Brain microvascular endothelial cell (primary cell): ENCODE measurements around the gene HHAT.

Experiments
- DNase-seq: peaks from one replicate; pipeline ENCODE4 v3.0.0-alpha.2; 2020
- H3K27ac ChIP-seq: fragments of 250-450 bp; sonication (Bioruptor Pico); 2 replicates; pipeline ENCODE4 v1.5.1; 2020; ENCODE audit warnings: mild to moderate bottlenecking, moderate library complexity
- H3K27me3 ChIP-seq: fragments of 250-450 bp; sonication (Bioruptor Pico); replicated peaks from 2 replicates; pipeline ENCODE4 v1.5.1; 2020; ENCODE audit warnings: mild to moderate bottlenecking
- H3K36me3 ChIP-seq: fragments of 250-450 bp; sonication (Bioruptor Pico); replicated peaks from 2 replicates; pipeline ENCODE4 v1.5.1; 2020; ENCODE audit warnings: mild to moderate bottlenecking
- H3K4me3 ChIP-seq: 2 replicates; pipeline ENCODE4 v1.5.1; 2011; ENCODE audit warnings: low read depth, mild to moderate bottlenecking, control low read depth, low read length, moderate library complexity
- CTCF ChIP-seq: IDR thresholded peaks from 2 replicates; pipeline ENCODE4 v1.5.1; 2011; ENCODE audit warnings: low read depth, mild to moderate bottlenecking, moderate library complexity, low read length, control low read depth, inconsistent platforms; ENCODE audit errors: missing control alignments
- in situ Hi-C: cut with HindIII; loops from 2 replicates; pipeline ENCODE4 v1.10.0; 2017; ENCODE audit warnings: low sequenced_read_pairs, low pct_ligation_motif_present

Gene HHAT

DNA sequence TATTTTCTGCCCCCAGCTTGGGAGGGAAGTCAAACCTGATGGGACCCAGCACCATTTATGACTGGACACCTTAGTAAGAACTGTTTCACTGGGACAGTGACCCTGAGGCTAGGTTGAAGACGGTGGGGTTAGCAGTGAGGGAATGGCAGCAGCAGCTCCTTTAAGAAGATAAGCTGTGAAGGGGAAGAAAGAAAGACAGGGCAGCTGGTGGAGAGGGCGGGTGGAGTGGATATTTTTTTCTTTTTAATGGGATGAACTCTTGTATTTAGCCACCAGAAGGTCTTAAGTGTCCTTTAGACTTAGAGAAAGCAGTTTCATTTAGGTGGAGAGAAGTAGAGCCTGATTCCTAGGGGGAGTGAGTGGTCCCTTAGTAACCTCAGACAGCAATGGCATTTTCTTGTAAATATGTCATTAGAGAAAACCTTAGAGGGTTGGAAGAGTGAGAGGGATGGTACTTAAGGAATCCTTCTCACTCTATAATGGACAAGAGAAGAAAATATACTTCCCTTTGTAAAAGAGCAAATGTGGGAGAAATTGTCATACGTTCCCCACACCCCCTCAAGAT is 187.5 kb downstream of the HHAT start:
- no peak for TF ChIP-seq CTCF
- Histone ChIP-seq H3K4me3 (no peak overlapping the region), H3K27ac (no peak overlapping the region), H3K27me3 (no peaks in the 10 kb centered on the region), H3K36me3 (no peaks in the 10 kb centered on the region)
- in situ Hi-C loops: no loop called here
- no peak for DNase-seq

- Histone ChIP-seq H3K27me3 (no peaks in the 10 kb centered on the region), H3K4me3 (no peak overlapping the region), H3K36me3 (no peaks in the 10 kb centered on the region), H3K27ac (no peak overlapping the region)
- no peak for TF ChIP-seq CTCF
- DNase-seq: no peak
- in situ Hi-C loops: no loop called here
Observed at GRCh38 chr1:210516697-210517459, 188.2 kb downstream of the HHAT start.

DNA sequence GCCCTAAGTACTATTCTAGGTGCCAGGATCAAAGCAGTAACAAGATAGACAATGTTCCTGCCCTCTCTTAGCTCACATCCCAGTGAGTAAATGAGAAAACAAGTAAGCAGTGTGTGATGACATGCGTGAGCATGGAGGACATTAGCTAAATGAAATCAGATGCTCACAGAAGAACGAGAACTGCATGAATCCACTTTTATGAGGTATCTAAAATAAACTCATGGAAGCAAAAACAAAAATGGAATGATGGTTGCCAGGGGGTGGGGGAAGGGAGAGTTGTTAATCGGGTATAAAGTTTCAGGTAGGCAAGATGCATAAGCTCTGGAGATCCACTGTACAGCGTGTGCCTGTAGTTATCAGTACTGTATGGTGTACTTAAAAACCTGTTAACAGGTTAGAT is 195.1 kb downstream of the HHAT start:
- H3K27ac ChIP-seq: no peak overlapping the region
- in situ Hi-C loops: no loop called here
- H3K4me3 ChIP-seq: no peak overlapping the region
- no peaks in the 10 kb centered on the region for H3K36me3 ChIP-seq
- no peak for DNase-seq
- H3K27me3 ChIP-seq: no peaks in the 10 kb centered on the region
- no peak for TF ChIP-seq CTCF

DNA sequence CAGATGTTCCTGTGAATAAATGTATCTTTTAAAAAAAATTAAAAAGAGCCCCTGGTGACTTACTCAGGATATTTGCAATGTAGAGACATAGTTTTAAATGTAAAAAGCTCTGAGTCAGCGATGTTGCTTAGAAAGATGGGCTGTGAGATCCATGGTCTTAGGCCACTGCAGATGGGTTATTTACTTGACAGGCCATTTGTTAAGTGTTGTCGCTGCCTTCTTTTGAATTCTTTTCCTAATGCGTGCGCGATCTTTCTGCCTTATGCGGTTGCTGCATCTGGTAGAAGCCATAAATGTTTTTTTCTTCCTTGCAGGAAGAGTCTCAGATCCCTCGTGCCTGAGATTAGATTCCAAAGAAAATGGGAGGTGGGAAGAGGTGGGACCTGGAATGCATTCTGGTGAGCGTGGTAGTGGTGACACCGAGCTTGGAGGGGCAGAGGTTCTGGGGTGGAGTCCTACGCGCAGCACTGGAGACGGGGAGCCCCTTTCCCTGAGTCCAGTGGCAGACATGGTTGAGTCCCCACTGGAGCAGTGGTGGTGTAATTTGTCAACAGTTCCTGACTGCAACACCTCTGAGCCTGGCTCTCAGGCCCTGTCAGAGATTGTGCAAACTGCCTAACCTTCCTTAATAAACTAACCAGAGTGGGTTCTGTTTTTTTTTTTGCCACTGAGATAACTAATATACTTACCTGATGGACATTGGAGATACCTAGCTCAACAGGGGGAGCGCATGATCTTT is 197.2 kb downstream of the HHAT start:
- no peak overlapping the region for H3K27ac ChIP-seq
- H3K36me3 ChIP-seq: no peaks in the 10 kb centered on the region
- TF ChIP-seq CTCF: no peak
- no peak for DNase-seq
- H3K27me3 ChIP-seq: no peaks in the 10 kb centered on the region
- in situ Hi-C loops: no loop called here
- no peak overlapping the region for H3K4me3 ChIP-seq

DNA sequence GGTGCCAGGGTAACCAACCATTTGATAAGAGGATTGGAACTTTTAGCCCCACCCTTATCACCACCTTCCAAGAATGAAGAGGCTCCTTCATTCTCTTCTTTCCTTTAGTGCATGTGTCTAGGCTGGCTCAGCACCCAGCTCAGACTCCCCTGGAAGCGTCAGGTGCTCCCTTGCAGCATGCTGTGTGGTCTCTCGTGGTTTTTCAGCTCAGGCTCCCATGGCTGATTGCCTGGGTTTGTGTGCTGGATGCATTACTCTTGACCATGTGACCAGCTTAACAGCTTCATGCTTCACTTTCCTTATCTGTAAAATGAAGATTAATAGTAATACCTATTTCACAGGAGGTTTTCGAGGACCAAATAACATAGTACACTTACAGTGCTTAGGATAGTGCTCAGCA is 198.4 kb downstream of the HHAT start:
- no peak for DNase-seq
- no peak overlapping the region for H3K27ac ChIP-seq
- H3K4me3 ChIP-seq: no peak overlapping the region
- in situ Hi-C loops: no loop called here
- H3K36me3 ChIP-seq: no peaks in the 10 kb centered on the region
- TF ChIP-seq CTCF: no peak
- H3K27me3 ChIP-seq: no peaks in the 10 kb centered on the region
